ENCODE results near the gene COPS7A. TPM values are rescaled to one million over a fixed set of nuclear protein-coding genes. Genes with fewer than 3 reads are reported as not detected.
"Not testable (repeated sequence)": the region's sequence is repeated elsewhere in the genome, so short reads cannot be mapped to it uniquely, and the experiment has no call there.

Gene COPS7A
- total RNA-seq, 1 experiment from 2014 or later = 93.8 TPM

DNA sequence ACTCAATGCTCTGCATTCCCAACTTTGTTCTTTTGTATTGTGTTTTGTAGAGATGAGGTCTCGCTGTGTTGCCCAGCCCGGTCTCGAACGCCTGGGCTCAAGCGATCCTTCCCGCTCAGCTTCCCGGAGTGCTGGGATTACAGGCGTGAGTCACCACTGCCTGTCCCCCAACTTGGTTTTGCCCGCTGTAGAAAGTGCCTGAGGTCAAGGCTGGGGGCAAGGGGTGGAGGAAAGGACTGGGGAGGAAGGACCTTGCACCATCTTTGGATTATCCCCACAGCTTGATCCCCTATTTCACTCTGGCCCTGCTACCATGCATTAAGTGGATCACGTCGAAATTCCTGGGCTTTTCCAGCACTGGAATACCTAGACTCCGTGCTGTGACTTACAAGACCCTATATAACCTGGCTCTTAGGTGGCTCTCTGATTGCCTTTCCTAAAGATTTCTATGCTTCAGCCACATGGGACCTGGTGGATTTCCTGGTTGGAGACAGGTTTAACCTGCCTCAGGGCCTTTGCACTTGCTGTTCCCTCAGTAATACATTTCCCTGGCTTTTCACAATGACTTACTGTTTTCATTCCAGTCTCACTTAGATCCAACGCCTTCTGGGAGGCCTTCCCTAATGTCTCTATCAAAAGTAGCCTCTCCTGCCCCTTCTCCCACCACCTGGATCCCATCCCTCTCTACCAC, 22.6 kb upstream of the COPS7A start:
- no peak for DNase-seq (ENCODE audit: low spot score)

- no peak for DNase-seq (ENCODE audit: low spot score)
These were observed 20.2 kb upstream of the COPS7A start for GRCh38 chr12:6703631-6704030.

DNA sequence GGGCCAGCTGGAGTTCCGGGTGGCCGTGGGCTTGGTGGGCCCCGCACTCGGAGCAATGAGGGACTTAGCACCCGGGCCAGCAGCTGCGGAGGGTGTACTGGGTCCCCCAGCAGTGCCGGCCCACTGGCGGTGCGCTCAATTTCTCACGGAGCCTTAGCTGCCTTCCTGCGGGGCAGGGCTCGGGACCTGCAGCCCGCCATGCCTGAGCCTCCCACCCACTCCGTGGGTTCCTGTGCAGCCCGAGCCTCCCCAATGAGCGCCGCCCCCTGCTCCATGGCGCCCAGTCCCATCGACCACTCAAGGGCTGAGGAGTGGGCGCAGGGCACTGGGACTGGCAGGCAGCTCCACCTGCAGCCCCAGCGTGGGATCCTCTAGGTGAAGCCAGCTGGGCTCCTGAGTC, 15.5 kb upstream of the COPS7A start:
- not testable (repeated sequence) for DNase-seq (ENCODE audit: low spot score)

GRCh38 chr12:6708960-6709394, 14.9 kb upstream of the COPS7A start:
- no peak for DNase-seq (ENCODE audit: low spot score)

- DNase-seq (ENCODE audit: low spot score) = not testable (repeated sequence)
These were observed 7.6 kb upstream of the COPS7A start for GRCh38 chr12:6716031-6716873.

DNA sequence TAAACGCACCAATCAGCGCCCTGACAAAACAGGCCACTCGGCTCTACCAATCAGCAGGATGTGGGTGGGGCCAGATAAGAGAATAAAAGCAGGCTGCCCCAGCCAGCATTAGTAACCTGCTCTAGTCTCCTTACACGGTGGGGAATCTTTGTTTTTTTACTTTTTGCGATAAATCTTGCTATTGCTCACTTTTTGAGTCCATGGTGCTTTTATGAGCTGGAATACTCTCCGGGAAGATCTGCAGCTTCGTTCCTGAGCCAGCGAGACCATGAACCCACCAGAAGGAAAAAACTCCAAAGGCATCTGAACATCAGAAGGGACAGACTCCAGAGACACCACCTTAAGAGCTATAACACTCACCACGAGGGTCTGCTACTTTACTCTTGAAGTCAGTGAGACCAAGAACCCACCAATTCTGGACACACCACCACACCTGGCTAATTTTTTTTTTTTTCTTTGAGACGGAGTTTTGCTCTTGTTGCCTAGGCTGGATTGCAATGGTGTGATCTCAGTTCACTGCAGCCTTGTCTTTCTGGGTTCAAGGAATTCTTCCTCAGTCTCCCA, 6.9 kb upstream of the COPS7A start:
- no peak for DNase-seq (ENCODE audit: low spot score)

DNA sequence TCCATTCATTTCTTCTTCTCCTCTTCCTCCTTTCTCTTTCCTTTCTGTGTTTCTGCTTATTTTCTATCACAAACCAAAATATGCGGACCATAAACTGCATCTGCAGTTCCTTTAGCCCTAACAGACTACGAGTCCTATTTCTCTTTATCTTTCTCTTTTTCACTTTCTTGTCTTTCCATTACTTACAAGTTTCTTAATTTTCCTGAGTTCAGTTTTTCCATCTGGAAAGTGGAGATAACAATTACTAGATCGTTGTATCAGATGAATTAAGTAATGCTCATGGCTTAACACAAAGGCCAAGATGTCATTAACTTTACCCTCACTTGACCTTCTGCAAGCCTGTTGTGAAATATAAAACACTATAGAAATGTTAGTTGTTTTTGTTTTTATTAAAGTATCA, 983 bp upstream of the COPS7A start:
- no peak for DNase-seq (ENCODE audit: low spot score)

DNA sequence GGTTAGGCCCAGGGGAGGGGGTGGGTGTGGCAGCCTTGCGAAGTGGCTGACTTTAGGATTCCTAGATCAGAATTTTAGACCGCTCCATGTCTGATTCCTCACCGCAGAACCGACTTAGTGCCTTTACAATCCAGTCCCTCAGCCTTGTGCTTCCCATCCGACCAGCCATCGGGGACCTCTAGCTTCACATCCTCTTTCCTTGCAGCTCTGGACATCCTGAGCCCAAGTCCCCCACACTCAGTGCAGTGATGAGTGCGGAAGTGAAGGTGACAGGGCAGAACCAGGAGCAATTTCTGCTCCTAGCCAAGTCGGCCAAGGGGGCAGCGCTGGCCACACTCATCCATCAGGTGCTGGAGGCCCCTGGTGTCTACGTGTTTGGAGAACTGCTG, 557 bp downstream of the COPS7A start:
- DNase-seq (ENCODE audit: low spot score) = peak; percentile 33

DNA sequence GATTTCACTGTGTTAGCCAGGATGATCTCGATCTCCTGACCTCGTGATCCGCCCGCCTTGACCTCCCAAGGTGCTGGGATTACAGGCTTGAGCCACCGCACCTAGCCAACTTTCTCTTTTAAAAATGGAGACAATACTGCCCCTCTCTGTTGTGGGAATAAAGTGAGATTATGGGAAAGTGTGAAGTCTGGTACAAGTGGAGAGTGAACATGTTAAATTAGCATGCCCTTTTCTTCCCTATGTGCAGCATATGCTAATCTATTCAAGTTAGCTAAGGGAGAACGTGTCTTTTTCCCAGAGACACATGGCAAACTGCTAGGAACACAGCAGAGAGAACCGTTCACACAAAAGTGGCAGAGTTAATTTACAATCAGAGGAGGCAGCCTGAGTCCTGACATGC, 1.5 kb downstream of the COPS7A start:
- DNase-seq (ENCODE audit: low spot score) = no peak

DNA sequence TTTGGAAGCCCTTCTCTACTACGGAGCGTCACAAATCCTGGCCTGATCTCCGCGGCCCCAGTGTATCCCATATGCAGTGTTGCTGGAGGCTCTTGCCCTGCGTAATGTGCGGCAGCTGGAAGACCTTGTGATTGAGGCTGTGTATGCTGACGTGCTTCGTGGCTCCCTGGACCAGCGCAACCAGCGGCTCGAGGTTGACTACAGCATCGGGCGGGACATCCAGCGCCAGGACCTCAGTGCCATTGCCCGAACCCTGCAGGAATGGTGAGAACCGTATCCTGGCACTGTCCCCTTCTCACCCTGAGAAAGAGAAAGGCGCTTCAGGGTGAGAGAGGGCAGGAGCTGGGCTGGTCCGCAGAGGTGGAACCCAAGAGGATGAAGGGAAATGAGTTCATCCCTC, 5.3 kb downstream of the COPS7A start:
- DNase-seq (ENCODE audit: low spot score) = no peak

GRCh38 chr12:6730169-6730568, 6.3 kb downstream of the COPS7A start:
- DNase-seq (ENCODE audit: low spot score) = no peak

- no peak for DNase-seq (ENCODE audit: low spot score)
These were observed 10.9 kb downstream of the COPS7A start for GRCh38 chr12:6734506-6735387.

GRCh38 chr12:6735448-6736191, 11.8 kb downstream of the COPS7A start:
- peak; percentile 69 for DNase-seq (ENCODE audit: low spot score)

GRCh38 chr12:6736754-6737153, 12.9 kb downstream of the COPS7A start:
- DNase-seq (ENCODE audit: low spot score) = no peak

DNA sequence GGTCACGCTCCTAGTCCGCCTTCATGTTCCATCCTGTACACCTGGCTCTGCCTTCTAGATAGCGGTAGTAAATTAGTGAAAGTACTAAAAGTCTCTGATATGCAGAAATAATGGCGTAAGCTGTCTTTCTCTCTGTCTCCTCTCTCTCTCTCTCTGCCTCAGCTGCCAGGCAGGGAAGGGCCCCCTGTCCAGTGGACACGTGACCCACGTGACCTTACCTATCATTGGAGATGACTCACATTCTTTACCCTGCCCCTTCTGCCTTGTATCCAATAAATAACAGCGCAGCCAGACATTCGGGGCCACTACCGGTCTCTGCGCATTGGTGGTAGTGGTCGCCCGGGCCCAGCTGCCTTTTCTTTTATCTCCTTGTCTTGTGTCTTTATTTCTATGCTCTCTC, 18.2 kb downstream of the COPS7A start:
- not testable (repeated sequence) for DNase-seq (ENCODE audit: low spot score)

DNA sequence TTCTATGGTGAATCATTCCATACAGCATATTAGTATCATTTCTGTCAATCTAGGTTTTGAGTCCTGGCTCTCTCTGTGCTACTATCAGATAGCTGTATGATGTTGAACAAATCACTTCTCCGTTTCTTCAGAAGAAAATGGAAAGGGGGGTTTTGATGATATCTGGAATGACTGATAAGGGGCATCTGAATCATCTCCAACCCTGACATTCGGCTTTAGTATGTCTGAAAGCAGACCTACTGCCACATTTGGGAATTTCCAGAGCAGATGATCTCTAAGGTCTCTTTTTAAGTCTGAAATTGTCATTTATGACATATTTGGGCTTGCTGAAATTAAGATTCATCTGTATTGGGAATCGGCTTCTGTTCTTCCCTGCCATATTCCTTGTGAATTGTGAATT, 19.0 kb downstream of the COPS7A start:
- DNase-seq (ENCODE audit: low spot score) = no peak

DNA sequence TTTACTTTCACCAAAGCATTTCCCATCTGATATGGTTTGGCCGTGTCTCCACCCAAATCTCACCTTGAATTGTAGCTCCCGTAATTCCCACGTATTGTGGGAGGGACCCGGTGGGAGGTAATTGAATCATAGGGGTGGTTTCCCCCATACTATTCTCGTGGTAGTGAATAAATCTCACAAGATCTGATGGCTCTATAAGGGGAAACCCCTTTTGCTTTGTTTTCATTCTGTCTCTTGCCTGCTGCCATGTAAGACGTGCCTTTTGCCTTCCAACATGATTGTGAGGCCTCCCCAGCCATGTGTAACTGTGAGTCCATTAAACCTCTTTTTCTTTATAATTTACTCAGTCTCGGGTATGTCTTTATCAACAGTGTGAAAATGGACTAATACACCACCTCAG, 19.5 kb downstream of the COPS7A start:
- DNase-seq (ENCODE audit: low spot score) = not testable (repeated sequence)

GRCh38 chr12:6745741-6746525, 22.1 kb downstream of the COPS7A start:
- DNase-seq (ENCODE audit: low spot score) = no peak

- DNase-seq (ENCODE audit: low spot score) = no peak
These were observed 23.4 kb downstream of the COPS7A start for GRCh38 chr12:6747216-6747615.

DNA sequence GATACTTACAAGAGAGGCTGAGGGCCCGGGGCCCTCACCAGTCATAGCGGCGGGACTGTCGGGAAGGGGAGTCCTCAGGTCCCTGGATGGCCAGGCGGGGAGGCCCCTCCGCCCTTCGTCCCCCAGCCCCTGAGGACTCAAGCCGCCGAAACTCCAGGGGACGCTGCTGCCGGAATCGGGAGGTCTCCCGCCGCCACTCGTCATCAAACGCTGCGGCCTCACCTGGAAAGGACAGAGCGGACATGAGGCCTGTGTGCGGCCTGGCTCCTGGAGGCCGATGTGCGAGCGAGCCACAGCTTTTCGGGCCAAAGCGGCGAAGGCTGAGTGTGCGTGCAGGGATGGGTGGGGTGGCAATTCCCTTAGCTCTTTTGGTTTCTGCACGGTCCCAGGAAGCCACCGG, 24.9 kb downstream of the COPS7A start:
- DNase-seq (ENCODE audit: low spot score) = no peak

Data from H4 (cell line).